PC-3 (cell line): ENCODE results near the gene PTPRS.

ENCODE experiments used
- CTCF ChIP-seq: fragments of 300-600 bp; sonication (generic); conservative IDR thresholded peaks from 2 replicates; pipeline ENCODE4 v1.5.1; 2017; ENCODE audit warnings: antibody characterized with exemption, low read depth, mild to moderate bottlenecking, low read length
- EZH2 ChIP-seq: fragments of 300-600 bp; sonication (generic); IDR thresholded peaks from one replicate; pipeline ENCODE4 v1.6.1; 2017; ENCODE audit warnings: antibody characterized with exemption, mild to moderate bottlenecking, low read length; ENCODE audit not compliant: unreplicated experiment

DNA sequence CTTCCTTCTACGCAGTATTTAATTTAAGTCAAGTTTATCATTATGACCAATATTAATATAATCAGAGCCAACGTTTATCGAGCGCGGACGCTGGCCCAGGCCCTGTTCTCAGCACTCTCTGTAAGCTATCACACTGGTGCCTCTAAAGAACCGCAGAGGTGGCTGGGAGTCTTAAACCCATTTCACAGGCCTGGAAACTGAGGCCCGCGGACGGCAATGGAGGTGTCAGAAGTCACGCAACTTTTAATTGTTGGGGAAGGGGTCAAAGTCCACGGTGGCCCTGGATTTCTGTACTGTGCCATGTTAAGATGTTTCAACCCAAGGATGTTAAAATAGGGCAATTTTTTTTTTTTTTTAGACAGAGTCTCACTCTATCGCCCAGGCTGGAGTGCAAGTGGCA, 8.8 kb downstream of the PTPRS start:
- TF ChIP-seq EZH2 = no peak
- no peak for TF ChIP-seq CTCF
